Measurements from ENCODE around the gene STXBP1.

DNA sequence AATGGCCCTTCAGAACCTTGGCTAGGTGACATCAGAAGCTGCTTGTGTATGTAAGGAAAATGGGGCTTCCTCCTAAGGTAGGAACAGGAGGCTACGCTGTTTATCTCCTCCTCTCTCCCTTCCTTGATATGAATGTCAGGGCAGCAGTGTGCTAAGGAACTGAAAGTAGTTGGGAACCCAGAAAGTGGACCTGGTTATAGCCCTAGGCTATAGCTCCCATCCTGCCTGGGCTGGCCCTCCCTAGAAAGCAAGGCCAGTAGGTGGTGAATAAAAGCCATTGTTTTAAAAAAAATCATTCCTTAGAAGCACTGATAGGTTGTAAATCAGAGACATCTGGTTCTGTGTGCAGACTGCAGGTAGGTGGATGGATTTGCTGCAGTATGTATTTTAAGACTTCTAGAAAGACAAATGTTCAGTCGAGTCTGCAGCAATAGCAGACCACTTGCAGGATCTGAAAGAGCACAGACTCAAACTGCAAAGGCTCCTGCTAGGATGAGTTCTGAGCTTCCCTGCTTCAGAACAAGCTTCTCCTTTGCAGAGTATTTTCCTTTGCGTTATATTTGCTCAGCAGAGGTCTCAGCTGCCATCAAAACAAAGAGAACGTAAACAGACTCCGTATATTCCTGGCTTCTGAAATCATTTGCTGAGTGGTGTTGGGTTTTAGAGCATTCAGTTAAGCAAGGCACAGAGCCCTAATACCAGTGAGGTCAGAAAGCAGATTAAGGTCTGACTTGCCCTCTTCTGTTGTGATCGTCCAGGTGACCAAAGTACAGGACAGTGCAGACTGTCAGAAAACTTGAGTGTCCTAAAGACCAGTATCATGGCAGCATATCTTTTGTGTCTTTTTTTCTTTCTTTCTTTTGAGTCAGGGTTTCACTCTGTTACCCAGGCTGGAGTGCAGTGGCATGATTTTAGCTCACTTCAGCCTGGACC is 74.7 kb downstream of the STXBP1 start:
- TF ChIP-seq EZH2 (IDR thresholded peaks at IDR 0.05; ENCODE audit: low read depth, unreplicated experiment) (no peak), POLR2AphosphoS5 (IDR thresholded peaks at IDR 0.05; ENCODE audit: low read depth) (no peak), CREB1 (CRISPR knock-in tag; IDR thresholded peaks at IDR 0.05; ENCODE audit: low read depth) (no peak), ZNF114 (CRISPR knock-in tag; IDR thresholded peaks at IDR 0.05) (no peak), EZH2phosphoT487 (IDR thresholded peaks at IDR 0.05; ENCODE audit: unreplicated experiment) (no peak), NANOG (IDR thresholded peaks at IDR 0.05; ENCODE audit: borderline replicate concordance) (no peak), STAT1 (IDR thresholded peaks at IDR 0.05; ENCODE audit: unreplicated experiment) (no peak), ZNF331 (CRISPR knock-in tag; IDR thresholded peaks at IDR 0.05; ENCODE audit: low read depth) (no peak), JUNB (IDR thresholded peaks at IDR 0.05; ENCODE audit: unreplicated experiment) (no peak)
- TF ChIP-seq, protein P1, sequence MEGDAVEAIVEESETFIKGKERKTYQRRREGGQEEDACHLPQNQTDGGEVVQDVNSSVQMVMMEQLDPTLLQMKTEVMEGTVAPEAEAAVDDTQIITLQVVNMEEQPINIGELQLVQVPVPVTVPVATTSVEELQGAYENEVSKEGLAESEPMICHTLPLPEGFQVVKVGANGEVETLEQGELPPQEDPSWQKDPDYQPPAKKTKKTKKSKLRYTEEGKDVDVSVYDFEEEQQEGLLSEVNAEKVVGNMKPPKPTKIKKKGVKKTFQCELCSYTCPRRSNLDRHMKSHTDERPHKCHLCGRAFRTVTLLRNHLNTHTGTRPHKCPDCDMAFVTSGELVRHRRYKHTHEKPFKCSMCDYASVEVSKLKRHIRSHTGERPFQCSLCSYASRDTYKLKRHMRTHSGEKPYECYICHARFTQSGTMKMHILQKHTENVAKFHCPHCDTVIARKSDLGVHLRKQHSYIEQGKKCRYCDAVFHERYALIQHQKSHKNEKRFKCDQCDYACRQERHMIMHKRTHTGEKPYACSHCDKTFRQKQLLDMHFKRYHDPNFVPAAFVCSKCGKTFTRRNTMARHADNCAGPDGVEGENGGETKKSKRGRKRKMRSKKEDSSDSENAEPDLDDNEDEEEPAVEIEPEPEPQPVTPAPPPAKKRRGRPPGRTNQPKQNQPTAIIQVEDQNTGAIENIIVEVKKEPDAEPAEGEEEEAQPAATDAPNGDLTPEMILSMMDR (conservative IDR thresholded peaks at IDR 0.05; ENCODE audit: low read depth in 2 of 2), result no peak
- TF ChIP-seq, protein P2, sequence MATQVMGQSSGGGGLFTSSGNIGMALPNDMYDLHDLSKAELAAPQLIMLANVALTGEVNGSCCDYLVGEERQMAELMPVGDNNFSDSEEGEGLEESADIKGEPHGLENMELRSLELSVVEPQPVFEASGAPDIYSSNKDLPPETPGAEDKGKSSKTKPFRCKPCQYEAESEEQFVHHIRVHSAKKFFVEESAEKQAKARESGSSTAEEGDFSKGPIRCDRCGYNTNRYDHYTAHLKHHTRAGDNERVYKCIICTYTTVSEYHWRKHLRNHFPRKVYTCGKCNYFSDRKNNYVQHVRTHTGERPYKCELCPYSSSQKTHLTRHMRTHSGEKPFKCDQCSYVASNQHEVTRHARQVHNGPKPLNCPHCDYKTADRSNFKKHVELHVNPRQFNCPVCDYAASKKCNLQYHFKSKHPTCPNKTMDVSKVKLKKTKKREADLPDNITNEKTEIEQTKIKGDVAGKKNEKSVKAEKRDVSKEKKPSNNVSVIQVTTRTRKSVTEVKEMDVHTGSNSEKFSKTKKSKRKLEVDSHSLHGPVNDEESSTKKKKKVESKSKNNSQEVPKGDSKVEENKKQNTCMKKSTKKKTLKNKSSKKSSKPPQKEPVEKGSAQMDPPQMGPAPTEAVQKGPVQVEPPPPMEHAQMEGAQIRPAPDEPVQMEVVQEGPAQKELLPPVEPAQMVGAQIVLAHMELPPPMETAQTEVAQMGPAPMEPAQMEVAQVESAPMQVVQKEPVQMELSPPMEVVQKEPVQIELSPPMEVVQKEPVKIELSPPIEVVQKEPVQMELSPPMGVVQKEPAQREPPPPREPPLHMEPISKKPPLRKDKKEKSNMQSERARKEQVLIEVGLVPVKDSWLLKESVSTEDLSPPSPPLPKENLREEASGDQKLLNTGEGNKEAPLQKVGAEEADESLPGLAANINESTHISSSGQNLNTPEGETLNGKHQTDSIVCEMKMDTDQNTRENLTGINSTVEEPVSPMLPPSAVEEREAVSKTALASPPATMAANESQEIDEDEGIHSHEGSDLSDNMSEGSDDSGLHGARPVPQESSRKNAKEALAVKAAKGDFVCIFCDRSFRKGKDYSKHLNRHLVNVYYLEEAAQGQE (IDR thresholded peaks at IDR 0.05; ENCODE audit: unreplicated experiment), result no peak
- TF ChIP-seq, protein P3, sequence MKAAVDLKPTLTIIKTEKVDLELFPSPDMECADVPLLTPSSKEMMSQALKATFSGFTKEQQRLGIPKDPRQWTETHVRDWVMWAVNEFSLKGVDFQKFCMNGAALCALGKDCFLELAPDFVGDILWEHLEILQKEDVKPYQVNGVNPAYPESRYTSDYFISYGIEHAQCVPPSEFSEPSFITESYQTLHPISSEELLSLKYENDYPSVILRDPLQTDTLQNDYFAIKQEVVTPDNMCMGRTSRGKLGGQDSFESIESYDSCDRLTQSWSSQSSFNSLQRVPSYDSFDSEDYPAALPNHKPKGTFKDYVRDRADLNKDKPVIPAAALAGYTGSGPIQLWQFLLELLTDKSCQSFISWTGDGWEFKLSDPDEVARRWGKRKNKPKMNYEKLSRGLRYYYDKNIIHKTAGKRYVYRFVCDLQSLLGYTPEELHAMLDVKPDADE (IDR thresholded peaks at IDR 0.05), result no peak
- TF ChIP-seq, protein P4, sequence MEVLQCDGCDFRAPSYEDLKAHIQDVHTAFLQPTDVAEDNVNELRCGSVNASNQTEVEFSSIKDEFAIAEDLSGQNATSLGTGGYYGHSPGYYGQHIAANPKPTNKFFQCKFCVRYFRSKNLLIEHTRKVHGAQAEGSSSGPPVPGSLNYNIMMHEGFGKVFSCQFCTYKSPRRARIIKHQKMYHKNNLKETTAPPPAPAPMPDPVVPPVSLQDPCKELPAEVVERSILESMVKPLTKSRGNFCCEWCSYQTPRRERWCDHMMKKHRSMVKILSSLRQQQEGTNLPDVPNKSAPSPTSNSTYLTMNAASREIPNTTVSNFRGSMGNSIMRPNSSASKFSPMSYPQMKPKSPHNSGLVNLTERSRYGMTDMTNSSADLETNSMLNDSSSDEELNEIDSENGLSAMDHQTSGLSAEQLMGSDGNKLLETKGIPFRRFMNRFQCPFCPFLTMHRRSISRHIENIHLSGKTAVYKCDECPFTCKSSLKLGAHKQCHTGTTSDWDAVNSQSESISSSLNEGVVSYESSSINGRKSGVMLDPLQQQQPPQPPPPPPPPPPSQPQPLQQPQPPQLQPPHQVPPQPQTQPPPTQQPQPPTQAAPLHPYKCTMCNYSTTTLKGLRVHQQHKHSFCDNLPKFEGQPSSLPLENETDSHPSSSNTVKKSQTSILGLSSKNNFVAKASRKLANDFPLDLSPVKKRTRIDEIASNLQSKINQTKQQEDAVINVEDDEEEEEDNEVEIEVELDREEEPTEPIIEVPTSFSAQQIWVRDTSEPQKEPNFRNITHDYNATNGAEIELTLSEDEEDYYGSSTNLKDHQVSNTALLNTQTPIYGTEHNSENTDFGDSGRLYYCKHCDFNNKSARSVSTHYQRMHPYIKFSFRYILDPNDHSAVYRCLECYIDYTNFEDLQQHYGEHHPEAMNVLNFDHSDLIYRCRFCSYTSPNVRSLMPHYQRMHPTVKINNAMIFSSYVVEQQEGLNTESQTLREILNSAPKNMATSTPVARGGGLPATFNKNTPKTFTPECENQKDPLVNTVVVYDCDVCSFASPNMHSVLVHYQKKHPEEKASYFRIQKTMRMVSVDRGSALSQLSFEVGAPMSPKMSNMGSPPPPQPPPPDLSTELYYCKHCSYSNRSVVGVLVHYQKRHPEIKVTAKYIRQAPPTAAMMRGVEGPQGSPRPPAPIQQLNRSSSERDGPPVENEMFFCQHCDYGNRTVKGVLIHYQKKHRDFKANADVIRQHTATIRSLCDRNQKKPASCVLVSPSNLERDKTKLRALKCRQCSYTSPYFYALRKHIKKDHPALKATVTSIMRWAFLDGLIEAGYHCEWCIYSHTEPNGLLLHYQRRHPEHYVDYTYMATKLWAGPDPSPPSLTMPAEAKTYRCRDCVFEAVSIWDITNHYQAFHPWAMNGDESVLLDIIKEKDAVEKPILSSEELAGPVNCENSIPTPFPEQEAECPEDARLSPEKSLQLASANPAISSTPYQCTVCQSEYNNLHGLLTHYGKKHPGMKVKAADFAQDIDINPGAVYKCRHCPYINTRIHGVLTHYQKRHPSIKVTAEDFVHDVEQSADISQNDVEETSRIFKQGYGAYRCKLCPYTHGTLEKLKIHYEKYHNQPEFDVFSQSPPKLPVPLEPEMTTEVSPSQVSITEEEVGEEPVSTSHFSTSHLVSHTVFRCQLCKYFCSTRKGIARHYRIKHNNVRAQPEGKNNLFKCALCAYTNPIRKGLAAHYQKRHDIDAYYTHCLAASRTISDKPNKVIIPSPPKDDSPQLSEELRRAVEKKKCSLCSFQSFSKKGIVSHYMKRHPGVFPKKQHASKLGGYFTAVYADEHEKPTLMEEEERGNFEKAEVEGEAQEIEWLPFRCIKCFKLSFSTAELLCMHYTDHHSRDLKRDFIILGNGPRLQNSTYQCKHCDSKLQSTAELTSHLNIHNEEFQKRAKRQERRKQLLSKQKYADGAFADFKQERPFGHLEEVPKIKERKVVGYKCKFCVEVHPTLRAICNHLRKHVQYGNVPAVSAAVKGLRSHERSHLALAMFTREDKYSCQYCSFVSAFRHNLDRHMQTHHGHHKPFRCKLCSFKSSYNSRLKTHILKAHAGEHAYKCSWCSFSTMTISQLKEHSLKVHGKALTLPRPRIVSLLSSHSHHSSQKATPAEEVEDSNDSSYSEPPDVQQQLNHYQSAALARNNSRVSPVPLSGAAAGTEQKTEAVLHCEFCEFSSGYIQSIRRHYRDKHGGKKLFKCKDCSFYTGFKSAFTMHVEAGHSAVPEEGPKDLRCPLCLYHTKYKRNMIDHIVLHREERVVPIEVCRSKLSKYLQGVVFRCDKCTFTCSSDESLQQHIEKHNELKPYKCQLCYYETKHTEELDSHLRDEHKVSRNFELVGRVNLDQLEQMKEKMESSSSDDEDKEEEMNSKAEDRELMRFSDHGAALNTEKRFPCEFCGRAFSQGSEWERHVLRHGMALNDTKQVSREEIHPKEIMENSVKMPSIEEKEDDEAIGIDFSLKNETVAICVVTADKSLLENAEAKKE (CRISPR knock-in tag; IDR thresholded peaks at IDR 0.05), result no peak

All from GM23338 (cell line).